Measurements from ENCODE around the gene EHHADH.

The EHHADH gene

GRCh38 chr3:185188816-185189215 lies 65.0 kb downstream of the EHHADH start:
- no peak for DNase-seq

GRCh38 chr3:185187391-185187790 lies 66.5 kb downstream of the EHHADH start:
- DNase-seq: no peak

GRCh38 chr3:185176750-185177359 lies 77.0 kb downstream of the EHHADH start:
- no peak for DNase-seq

- no peak for DNase-seq
These were observed 78.4 kb downstream of the EHHADH start for GRCh38 chr3:185175370-185175987.

- DNase-seq: no peak
These were observed 81.5 kb downstream of the EHHADH start for GRCh38 chr3:185172086-185173049.

- DNase-seq: peak; percentile 15
These were observed 89.2 kb downstream of the EHHADH start for GRCh38 chr3:185164428-185165217.

GRCh38 chr3:185162634-185163033 lies 91.2 kb downstream of the EHHADH start:
- DNase-seq: no peak

GRCh38 chr3:185161761-185162160 lies 92.1 kb downstream of the EHHADH start:
- no peak for DNase-seq

GRCh38 chr3:185157347-185157746 lies 96.5 kb downstream of the EHHADH start:
- no peak for DNase-seq

GRCh38 chr3:185155678-185156077 lies 98.2 kb downstream of the EHHADH start:
- no peak for DNase-seq

- DNase-seq: no peak
These were observed 99.8 kb downstream of the EHHADH start for GRCh38 chr3:185153861-185154629.

GRCh38 chr3:185153171-185153771 lies 100.6 kb downstream of the EHHADH start:
- no peak for DNase-seq

- no peak for DNase-seq
These were observed 101.3 kb downstream of the EHHADH start, which contains the start of gene C3orf70 for GRCh38 chr3:185152410-185153170. Gene C3orf70, minus strand, starts transcription at chr3:185153060. Its CDS starts 237 bp downstream, at chr3:185152823.

- no peak for DNase-seq
These were observed 101.9 kb downstream of the EHHADH start for GRCh38 chr3:185151964-185152409.

- DNase-seq: no peak
These were observed 102.5 kb downstream of the EHHADH start for GRCh38 chr3:185151101-185151963.

- no peak for DNase-seq
These were observed 103.3 kb downstream of the EHHADH start for GRCh38 chr3:185150561-185150960.

- DNase-seq: no peak
These were observed 104.3 kb downstream of the EHHADH start for GRCh38 chr3:185149591-185149990.

- no peak for DNase-seq
These were observed 108.3 kb downstream of the EHHADH start for GRCh38 chr3:185145511-185145910.

- no peak for DNase-seq
These were observed 109.1 kb downstream of the EHHADH start for GRCh38 chr3:185144784-185145183.

Measured in NCI-H1694 (cell line).